Fibroblast of skin of abdomen (primary cell): Measurements from ENCODE around the gene TTC17.
"Not testable (repeated sequence)": the region's sequence is repeated elsewhere in the genome, so short reads cannot be mapped to it uniquely, and the experiment has no call there.

Experiments used
- DNase-seq: peaks from one replicate; pipeline ENCODE4 v3.0.0-alpha.2; 2013

The TTC17 gene

GRCh38 chr11:43462359-43462758 is 103.6 kb downstream of the TTC17 start:
- DNase-seq, result no peak

DNA sequence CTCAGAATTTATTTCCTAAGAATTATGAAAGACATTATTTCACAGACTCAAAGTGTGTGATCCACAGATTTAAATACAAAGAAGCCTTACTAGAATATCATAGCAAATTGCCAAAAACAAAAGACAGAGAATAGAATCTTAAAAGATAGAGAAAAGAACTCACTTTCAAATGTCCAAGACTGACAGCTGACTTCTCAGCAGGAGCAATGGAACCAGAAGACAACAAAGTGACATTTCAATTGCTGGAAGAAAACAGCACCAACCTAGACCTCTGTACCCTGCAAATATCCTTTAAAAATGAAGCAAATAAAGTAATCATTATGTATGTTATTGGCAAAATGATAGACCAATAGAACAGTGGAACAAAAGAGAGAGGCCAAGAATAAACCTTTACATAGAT is 109.2 kb downstream of the TTC17 start:
- no peak for DNase-seq

DNA sequence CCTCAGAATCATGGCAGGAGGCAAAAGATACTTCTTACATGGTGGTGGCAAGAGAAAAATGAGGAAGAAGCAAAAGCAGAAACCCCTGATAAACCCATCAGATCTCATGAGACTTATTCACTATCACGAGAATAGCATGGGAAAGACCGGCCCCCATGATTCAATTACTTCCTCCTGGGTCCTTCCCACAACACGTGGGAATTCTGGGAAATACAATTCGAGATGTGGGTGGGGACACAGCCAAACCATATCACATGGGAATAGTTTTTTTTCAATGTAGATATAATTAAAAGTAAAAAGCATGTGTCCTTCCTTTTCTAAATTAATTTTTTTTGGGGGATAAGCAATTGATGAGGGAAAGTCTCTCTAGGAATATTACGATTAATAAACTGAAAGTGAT is 118.8 kb downstream of the TTC17 start:
- not testable (repeated sequence) for DNase-seq

DNA sequence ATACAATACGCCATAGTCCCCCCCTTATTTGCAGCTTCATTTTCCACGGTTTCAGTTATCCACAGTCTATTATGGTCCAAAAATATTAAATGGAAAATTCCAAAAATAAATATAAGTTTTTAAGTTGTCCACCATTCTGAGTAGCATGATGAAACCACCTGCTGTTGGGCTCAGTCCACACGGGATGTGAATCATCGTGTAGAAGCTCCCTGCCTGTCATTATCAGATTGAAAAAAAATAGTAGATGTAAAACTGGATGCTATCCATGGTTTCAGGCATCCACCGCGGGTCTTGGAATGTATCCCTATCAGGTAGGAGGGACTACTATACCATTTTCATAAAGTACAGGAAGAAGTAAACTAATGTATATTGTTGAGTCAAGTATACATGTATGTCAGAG is 127.4 kb downstream of the TTC17 start:
- peak; percentile 5 for DNase-seq

DNA sequence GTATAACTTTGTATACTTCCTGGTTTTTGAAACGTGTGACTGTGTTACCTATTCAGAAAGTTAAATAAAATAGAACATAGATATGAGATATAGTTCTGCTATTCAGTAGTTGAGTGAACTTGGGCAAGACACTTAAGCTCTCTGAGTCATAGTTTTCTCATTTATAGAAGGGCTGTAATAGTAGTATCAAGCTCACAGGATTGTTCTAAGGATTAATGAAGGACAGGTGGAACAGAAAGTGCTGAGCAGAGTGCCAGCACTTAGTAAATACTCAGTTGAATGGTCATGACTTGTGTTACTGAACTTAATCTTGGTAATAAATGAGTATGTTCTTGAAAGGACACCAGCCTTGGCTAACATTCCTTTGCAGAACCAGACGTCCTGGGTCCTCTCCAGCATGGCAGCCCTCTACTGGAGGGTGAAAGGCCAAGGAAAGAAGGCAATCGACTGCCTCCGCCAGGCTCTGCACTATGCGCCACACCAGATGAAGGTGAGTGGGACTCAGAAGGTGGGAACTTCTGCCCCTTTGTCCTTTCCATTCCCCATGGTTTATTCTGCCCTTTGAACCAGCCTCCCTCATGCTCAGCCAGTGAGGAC is 131.2 kb downstream of the TTC17 start:
- DNase-seq, result no peak

DNA sequence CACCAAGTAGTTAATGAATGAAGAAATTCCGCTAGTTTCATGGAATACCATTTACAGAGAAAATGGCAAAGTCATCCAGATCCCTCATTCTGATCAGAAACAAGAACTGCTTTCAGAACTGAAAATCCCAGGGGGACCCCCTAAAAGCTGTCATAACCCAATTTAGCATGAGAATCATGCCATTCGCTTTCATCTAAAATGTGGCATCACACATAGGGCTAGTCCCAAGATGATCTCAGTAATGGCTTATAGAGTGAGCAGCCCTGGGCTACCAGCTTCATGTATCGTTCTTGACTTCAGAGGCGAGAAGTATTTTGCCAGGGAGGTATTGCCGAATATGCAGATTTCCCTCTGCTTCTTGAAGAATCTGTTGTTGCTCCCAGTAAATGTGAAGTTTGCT is 134.0 kb downstream of the TTC17 start:
- no peak for DNase-seq

DNA sequence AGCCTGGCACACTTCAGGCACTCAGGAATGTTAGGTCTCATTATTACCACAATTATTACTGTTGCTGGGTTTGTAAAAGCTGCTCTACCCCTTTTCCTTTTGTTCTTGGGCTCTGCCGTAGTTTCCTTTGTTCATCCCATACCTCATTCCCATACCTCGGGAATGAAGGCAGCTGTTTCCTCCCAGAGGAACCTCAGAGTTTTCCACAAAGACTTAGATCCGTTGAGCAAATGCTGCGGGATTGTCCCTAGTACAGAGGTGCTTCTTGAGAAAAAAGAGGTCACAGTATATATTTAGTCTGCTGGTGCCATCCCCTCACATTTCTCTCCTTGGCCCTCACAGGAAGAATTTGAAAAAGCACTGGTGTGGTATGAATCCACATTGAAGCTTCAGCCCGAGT is 134.7 kb downstream of the TTC17 start:
- no peak for DNase-seq

DNA sequence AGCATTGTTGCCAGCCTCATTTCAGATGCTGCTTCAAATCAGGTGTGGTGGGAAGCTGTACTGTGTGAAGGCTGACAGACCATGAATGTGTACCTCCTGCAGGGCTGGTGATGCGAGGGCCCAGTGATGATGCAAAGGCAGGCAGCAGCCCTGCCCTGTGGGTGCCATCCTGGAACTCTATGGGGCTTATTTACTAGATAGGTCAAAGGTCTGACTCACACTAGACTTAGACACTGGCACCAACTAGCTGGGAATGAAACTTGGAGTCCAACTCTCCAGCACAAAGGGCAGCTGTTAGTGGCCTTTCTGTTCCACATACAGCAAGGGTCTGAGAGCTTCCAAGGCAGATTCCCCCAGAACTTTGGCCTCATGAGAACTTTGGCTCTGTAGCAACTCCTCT is 138.4 kb downstream of the TTC17 start:
- DNase-seq, result no peak

DNA sequence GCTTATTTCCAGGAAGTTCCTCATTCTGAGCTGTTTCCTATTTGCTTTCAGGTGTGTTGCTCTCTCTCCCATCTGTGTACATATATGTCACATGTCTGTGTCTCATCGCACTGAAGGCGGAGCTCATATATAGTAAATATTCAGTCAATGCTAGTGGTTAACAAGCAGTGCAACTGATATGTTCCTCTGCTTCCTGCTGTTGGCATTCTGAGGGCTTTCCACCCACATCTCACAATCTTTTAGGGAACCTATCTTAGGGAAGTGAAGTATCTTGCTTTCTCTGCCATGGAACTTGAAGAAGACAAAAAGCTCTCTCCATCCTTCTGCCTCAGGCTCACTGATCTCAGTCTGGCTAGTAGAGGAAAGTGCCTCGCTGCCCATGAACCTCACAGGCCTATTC is 139.8 kb downstream of the TTC17 start:
- DNase-seq, result no peak

- DNase-seq, result no peak
Measured at GRCh38 chr11:43503417-43503816, 144.7 kb downstream of the TTC17 start.

DNA sequence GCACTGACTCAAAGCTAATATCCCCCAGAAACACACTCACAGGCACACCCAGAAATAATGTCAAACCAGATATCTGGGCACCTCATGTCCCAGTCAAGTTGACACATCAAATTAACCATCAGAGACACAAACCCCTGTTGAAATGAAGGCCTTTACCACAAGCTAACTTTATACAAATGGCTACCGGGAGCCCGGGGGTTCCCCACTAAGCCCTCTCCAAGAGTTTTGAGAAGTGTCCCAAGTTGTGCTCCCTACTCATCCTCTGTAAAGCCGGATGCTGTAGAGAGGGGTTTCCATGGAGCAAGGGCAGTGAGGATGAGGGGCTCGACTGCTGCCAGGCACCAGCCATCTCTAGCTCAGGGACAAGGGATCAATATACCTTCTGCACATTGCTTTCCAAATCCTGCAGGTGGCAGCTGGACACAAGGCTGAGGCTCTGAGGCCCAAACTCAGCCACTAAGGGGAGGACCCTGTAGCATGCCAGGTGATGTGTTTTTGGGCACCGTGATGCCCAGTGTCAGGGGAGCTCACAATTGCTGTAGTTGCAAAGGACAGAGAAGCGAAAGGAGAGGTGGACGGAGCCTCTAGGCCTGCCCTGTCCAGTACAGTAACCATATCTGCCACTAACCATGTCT is 145.7 kb downstream of the TTC17 start:
- DNase-seq, result no peak

DNA sequence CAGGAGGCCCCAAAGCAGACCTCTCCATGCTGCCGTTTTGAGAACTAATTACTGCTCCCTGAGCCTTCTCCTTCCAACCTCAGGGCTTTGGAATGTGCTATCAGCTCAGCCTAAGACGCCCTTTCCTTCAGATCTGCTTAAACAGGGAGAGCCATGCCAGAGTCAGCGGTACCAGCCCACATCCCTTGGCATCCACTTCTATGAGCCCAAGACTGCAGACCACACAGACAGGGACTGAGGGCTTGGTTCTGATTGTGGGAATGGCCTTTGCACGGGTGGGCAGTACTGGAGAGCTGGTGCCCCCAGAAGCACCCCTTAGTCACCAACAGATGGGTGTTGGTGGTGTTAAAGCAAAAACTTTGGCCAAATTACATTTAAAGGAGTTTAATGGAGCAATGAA is 146.5 kb downstream of the TTC17 start:
- no peak for DNase-seq

- DNase-seq, result no peak
Measured at GRCh38 chr11:43507171-43507570, 148.5 kb downstream of the TTC17 start.

GRCh38 chr11:43508511-43508918 is 149.8 kb downstream of the TTC17 start:
- DNase-seq, result peak; percentile 39

- no peak for DNase-seq
Measured at GRCh38 chr11:43511959-43512358, 153.2 kb downstream of the TTC17 start.

DNA sequence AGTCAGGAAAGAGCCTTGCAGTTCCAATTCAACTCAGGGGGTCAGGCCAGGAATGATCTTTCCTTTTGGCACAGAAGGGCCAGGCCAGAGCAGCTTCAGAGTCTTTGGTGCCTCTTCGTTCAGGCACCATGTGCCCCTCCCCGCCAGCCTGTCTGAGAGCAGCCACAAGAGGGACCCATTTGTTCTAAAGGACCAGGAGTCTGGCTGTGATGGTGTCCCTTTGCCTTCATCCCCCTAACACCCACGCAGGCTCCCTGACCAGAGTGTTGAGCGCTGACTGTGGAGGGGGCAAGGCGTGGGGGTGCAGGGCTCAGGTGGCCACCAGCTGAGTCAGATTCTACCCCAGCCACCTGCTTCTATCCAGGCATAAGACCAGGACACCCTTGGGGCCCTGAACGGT is 156.4 kb downstream of the TTC17 start:
- no peak for DNase-seq

GRCh38 chr11:43516316-43516850 is 157.7 kb downstream of the TTC17 start:
- no peak for DNase-seq

DNA sequence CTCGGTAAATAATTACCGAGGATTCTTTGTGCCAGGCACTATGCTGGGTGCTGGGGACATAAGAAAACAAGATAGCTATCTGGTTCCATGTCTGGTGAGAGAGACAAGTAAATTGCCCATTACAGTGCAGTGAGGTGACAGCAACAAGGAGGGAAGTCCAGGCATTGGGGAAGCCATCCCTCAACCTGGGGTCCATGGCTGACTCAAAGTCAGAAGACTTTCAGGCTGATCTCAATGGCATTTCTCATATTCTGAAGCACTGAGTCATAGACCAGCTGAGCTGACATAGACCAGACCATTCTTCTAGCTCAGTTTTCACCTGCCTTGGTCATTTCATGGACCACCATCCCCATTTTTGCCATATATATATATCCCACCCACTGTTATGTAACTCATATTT is 158.8 kb downstream of the TTC17 start:
- peak; percentile 5 for DNase-seq

DNA sequence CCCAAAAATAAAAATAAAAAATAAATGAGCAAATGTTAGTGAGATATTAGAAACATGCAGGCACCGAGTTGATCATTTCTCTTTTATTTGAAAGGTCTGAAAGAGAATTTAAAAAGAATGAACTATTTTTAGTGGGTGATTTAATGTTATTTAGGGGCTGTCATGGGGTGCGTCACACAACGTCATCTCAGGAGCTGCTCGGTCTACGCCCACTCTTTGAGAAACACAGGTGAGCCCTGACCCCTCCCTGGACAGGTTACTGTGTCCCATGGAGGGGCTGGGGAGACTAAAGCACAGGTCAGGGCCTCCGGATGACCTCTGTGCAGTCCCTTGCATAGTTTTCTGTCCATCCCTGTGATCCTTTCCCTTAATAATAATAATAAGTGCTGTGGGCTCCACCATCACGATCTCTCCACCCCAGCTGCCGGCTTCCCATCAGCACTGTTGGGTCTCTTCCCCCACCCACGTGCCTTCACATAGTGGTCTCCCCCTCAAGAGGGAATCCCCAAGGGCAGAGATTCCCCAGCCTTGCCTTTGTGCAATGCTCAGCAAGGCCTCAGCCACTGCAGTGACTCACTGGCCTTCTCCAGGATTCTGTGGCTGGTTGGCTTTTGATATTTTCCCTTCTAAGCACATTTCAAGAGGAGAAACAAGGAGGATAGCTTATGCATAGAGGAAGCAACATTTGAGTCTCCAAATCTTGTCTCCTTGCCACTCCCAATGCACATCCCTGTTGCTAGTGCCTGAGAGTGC is 159.9 kb downstream of the TTC17 start:
- peak; percentile 12 for DNase-seq

GRCh38 chr11:43521471-43521870 is 162.8 kb downstream of the TTC17 start:
- no peak for DNase-seq

DNA sequence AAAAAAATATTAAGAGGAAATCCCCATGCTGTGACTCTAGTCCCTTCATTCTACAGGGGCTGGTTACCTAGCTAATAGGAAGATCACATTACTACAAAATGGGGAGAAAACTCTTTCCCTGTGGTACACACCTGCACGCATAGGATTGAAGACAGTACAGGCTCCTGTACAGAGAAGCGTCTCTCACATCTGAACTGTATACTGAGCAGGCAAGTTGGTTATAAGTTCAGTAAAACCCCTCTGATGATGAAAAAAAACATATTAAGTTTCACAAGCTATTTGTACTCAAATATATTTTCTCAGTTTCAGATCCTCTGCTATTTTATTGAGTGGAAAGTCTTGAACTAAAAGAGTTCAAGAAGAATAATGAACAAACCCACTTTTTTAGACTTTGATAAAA is 164.9 kb downstream of the TTC17 start:
- DNase-seq, result no peak

- DNase-seq, result no peak
Measured at GRCh38 chr11:43532041-43532440, 173.3 kb downstream of the TTC17 start.

DNA sequence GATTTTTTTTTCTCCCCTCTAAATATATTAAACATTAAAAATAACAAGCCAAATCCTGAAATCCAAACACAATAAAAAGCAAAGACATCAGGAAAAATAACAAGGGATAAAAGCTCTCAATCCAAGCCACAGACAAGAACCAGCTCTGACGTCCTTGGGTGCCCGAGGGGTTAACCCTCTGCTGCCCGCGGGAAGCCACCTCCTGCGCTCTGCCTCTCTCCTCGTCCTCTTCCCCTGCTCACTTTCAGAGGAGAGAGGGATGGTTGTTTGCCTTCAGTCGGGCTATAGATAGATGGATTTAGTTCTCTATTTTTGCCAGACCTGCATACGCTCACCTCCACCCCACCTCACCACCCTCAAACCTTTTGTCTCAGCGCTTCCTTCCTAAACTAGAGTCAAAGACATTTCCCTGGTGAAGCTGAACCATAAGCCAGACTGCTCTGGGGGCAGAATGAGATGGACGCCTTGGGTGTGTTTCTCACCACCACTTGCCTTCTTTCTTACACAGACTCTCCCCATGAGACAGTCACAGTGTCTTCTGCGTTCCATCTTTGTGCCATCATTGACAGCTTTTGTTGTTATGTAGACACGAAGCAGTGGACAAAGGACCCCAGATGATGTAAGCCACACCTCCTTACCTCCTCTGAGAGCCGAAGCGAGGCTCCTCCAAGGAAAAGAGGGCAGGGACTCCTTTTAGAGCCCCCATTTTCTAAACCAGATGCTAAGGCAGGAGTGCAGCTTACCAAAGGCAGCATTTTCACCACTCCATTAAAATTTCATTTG is 179.3 kb downstream of the TTC17 start:
- DNase-seq, result no peak
